Natural killer cell (primary cell): ENCODE results near the gene SECTM1. TPM values are rescaled to one million over a fixed set of nuclear protein-coding genes. Genes with fewer than 3 reads are reported as not detected.

Experiments used
- ATAC-seq, 3 donors: fragments of 150-1000 bp in 2 of 3; fragments of 200-7000 bp in 1 of 3; cut with Tn5 transposase; 1 replicate in 1 of 3; 2 replicates in 2 of 3; pipeline ENCODE4 v1.10.0; 2021; ENCODE audit warnings: mild to moderate bottlenecking in 2 of 3, moderate library complexity in 2 of 3
- DNase-seq, 2 donors: peaks; one replicate each; pipeline versions ENCODE4 v3.0.0 to v3.0.0-alpha.2; 2013 to 2021; ENCODE audit warnings: mixed read lengths in 1 of 2
- H3K27ac ChIP-seq: one replicate; pipeline ENCODE4 v1.5.1; 2013; ENCODE audit warnings: mild to moderate bottlenecking, low read length
- H3K27me3 ChIP-seq: one replicate; pipeline ENCODE4 v1.6.1; 2013; ENCODE audit warnings: low read length; ENCODE audit not compliant: control insufficient read depth, insufficient read depth
- H3K36me3 ChIP-seq: one replicate; pipeline ENCODE4 v1.6.1; 2013; ENCODE audit warnings: low read length; ENCODE audit not compliant: control insufficient read depth, insufficient read depth
- H3K4me1 ChIP-seq: one replicate; pipeline ENCODE4 v1.6.1; 2013; ENCODE audit warnings: low read length; ENCODE audit not compliant: control insufficient read depth, insufficient read depth
- H3K4me3 ChIP-seq: one replicate; pipeline ENCODE4 v1.5.1; 2013; ENCODE audit warnings: low read length
- H3K9me3 ChIP-seq: one replicate; pipeline ENCODE4 v1.6.1; 2013; ENCODE audit warnings: low read length; ENCODE audit not compliant: control insufficient read depth, insufficient read depth
- H3K27ac Mint-ChIP-seq, 2 donors: one replicate each; pipeline ENCODE4 v1.8.0; 2022; ENCODE audit warnings: mild to moderate bottlenecking in 2 of 2, mixed read lengths in 2 of 2, moderate library complexity in 1 of 2
- H3K27me3 Mint-ChIP-seq, 2 donors: one replicate each; pipeline ENCODE4 v1.8.0; 2022; ENCODE audit warnings: low read depth in 2 of 2, mixed read lengths in 2 of 2
- H3K36me3 Mint-ChIP-seq: one replicate; pipeline ENCODE4 v1.8.0; 2022; ENCODE audit warnings: mixed read lengths
- H3K4me1 Mint-ChIP-seq, 2 donors: one replicate each; pipeline ENCODE4 v1.8.0; 2022; ENCODE audit warnings: mixed read lengths in 2 of 2
- H3K4me3 Mint-ChIP-seq: one replicate; pipeline ENCODE4 v1.8.0; 2022; ENCODE audit warnings: mild to moderate bottlenecking, moderate library complexity, mixed read lengths
- H3K9me3 Mint-ChIP-seq, 2 donors: one replicate each; pipeline ENCODE4 v1.8.0; 2022; ENCODE audit warnings: mixed read lengths in 2 of 2
- CTCF ChIP-seq: fragments of 200-600 bp; IDR thresholded peaks from one replicate; pipeline ENCODE4 v1.8.0; 2022; ENCODE audit warnings: antibody characterized with exemption
- WGBS: methylation state at CpG from one replicate; pipeline ENCODE4 v1.1.7; 2013; ENCODE audit warnings: missing lambda C conversion rate; ENCODE audit not compliant: insufficient coverage; 5-methylcytosine and 5-hydroxymethylcytosine counted together
- intact Hi-C: fragments of 100-400 bp; cut with micrococcal nuclease; formaldehyde crosslinking; loops from one replicate; pipeline ENCODE4 v1.14.2; 2022
- total RNA-seq, 4 donors: library from RNA; stranded (reverse); fragments of 120-200 nt in 1 of 4; gene quantifications; one replicate each; pipeline versions ENCODE4 v1.2.3 to v1.2.4, GENCODE V29; 2013 to 2022

Gene SECTM1
- total RNA-seq, 3 donors from 2014 or later (not counting 1 experiment from before 2014, with no cell fraction given) = 3.6 to 11.2 (median 6.3) TPM

- H3K4me3 Mint-ChIP-seq = no peak overlapping the region
- no peaks in the 10 kb centered on the region for H3K27me3 Mint-ChIP-seq
- Histone ChIP-seq H3K27me3 (no peaks in the 10 kb centered on the region), H3K4me3 (no peak overlapping the region), H3K36me3 (no peaks in the 10 kb centered on the region), H3K27ac (no peak overlapping the region), H3K9me3 (no peaks in the 10 kb centered on the region), H3K4me1 (peaks cover 37% of the 10 kb centered on the region)
- TF ChIP-seq CTCF = no peak
- no peaks in the 10 kb centered on the region for H3K36me3 Mint-ChIP-seq
- DNase-seq = no peak
- intact Hi-C loops = no loop called here
- no peak overlapping the region for H3K27ac Mint-ChIP-seq
- 90% methylated on average over 7 of the region's 8 CpGs for WGBS
- H3K9me3 Mint-ChIP-seq = no peaks in the 10 kb centered on the region
- H3K4me1 Mint-ChIP-seq = peaks cover 13 to 19% of the 10 kb centered on the region in 2 donors
- no peak for ATAC-seq
These were observed 48.4 kb downstream of the SECTM1 start for GRCh38 chr17:82285141-82285540.

GRCh38 chr17:82283208-82283749, 50.3 kb downstream of the SECTM1 start:
- H3K36me3 Mint-ChIP-seq = no peaks in the 10 kb centered on the region
- Histone ChIP-seq H3K27me3 (no peaks in the 10 kb centered on the region), H3K27ac (no peak overlapping the region), H3K4me3 (no peak overlapping the region), H3K36me3 (no peaks in the 10 kb centered on the region), H3K9me3 (no peaks in the 10 kb centered on the region), H3K4me1 (peaks cover 45% of the 10 kb centered on the region)
- ATAC-seq (peak; percentile 60 to 83 (median 75)), DNase-seq (peak in 1 of 2 donors; percentile 31)
- no peak overlapping the region for H3K4me3 Mint-ChIP-seq
- WGBS = 45% methylated on average over 13 of the region's 13 CpGs
- H3K9me3 Mint-ChIP-seq = no peaks in the 10 kb centered on the region
- intact Hi-C loops = no loop called here
- no peaks in the 10 kb centered on the region for H3K27me3 Mint-ChIP-seq
- no peak for TF ChIP-seq CTCF
- H3K27ac Mint-ChIP-seq = peak overlapping the region in 1 of 2 donors; percentile 51
- peaks cover 13 to 19% of the 10 kb centered on the region in 2 donors for H3K4me1 Mint-ChIP-seq

GRCh38 chr17:82282239-82283207, 51.0 kb downstream of the SECTM1 start:
- Histone ChIP-seq H3K4me1 (peaks cover 45% of the 10 kb centered on the region), H3K27ac (peak overlapping the region; percentile 43), H3K4me3 (no peak overlapping the region)

More at GRCh38 chr17:82282239-82283207, 51.0 kb downstream of the SECTM1 start:
- TF ChIP-seq CTCF = no peak
- H3K27me3 ChIP-seq = no peaks in the 10 kb centered on the region
- H3K9me3 ChIP-seq = no peaks in the 10 kb centered on the region
- H3K27me3 Mint-ChIP-seq = no peaks in the 10 kb centered on the region
- peak in 1 of 3 donors; percentile 5 for ATAC-seq
- no peaks in the 10 kb centered on the region for H3K9me3 Mint-ChIP-seq
- H3K36me3 Mint-ChIP-seq = no peaks in the 10 kb centered on the region
- no peak for DNase-seq
- H3K36me3 ChIP-seq = no peaks in the 10 kb centered on the region
- intact Hi-C loops = no loop called here
- no peak overlapping the region for H3K4me3 Mint-ChIP-seq
- H3K27ac Mint-ChIP-seq = no peak overlapping the region
- peaks cover 13 to 19% of the 10 kb centered on the region in 2 donors for H3K4me1 Mint-ChIP-seq
- WGBS = 88% methylated on average over 23 of the region's 25 CpGs
